PC-3 (cell line): ENCODE results near the gene ARHGEF3.

Experiments
- CTCF ChIP-seq: fragments of 300-600 bp; sonication (generic); conservative IDR thresholded peaks from 2 replicates; pipeline ENCODE4 v1.5.1; 2017; ENCODE audit warnings: antibody characterized with exemption, low read depth, mild to moderate bottlenecking, low read length
- EZH2 ChIP-seq: fragments of 300-600 bp; sonication (generic); IDR thresholded peaks from one replicate; pipeline ENCODE4 v1.6.1; 2017; ENCODE audit warnings: antibody characterized with exemption, mild to moderate bottlenecking, low read length; ENCODE audit not compliant: unreplicated experiment
- EZH2phosphoT487 ChIP-seq: fragments of 300-600 bp; sonication (generic); IDR thresholded peaks from 2 replicates; pipeline ENCODE4 v1.6.1; 2018; ENCODE audit warnings: mild to moderate bottlenecking, antibody characterized with exemption, low read length, borderline replicate concordance

- TF ChIP-seq CTCF (no peak), EZH2phosphoT487 (no peak), EZH2 (no peak)
Measured at GRCh38 chr3:56839784-56840715, 38.3 kb upstream of the ARHGEF3 start.
